NCI-H774 (cell line): ENCODE results near the gene NPIPB6.

Experiments used
- DNase-seq: peaks from one replicate; lab custom pipeline; 2025; lab: John Stamatoyannopoulos, UW

Gene NPIPB6

GRCh38 chr16:28297784-28298510, 65.4 kb downstream of the NPIPB6 start:
- DNase-seq = no peak

- DNase-seq = no peak
Observed at GRCh38 chr16:28297308-28297707, 66.0 kb downstream of the NPIPB6 start.

DNA sequence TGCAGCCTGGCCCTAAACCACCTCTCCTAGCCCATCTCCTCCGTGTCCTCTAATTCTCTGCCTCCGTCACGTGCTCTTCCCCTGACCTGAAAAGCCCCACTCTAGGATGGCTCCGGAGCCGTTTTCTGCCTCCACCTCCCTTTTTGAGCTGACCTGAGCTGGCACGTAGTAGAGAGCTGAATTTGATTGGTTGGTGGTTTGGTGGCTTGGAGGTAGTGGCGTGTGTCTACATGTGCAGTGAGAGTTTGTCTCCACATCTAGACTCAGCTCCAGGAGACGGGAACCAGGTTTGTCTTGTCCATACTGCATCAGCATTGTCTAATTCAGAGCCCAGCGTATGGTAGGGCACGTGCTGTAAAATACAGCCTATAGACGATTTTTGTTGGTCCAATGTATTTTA, 68.0 kb downstream of the NPIPB6 start:
- no peak for DNase-seq

DNA sequence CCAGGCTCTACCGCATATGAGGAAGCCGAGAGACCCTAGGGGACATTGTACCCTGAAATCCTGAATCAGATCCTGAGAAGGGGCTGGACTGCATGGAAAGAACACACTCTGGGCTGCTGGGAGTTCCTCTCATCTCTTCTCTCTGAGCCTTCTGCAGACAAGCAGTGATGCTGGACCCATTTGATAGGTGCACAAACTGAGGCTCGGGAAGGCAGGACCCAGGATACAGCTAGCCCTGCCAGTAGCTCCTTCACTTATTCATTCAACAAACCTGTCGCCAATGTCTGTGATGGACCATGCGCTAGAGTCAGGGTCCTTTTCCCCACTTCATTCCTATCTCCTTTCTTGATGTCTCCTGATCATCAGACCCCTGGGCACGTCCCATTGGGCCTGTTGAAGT, 69.1 kb downstream of the NPIPB6 start:
- no peak for DNase-seq

DNA sequence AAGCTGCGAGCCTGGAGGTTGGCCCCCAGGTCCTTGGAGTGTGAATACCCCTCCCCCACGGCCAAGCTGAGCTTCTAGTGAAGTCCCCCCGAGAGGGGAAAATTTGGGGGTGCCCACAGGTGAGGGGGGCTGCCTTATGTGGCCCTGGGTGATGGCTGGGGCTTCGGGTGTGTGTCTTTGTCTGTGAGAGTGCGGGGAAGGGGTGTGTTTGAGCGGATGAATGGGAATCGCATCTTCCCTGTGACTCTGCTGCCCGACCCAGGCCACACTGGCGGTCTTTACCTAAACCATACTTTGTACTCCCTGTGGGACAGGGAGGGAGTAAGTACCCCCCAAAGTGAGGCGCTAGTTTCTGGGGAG, 69.7 kb downstream of the NPIPB6 start:
- no peak for DNase-seq

- DNase-seq = peak; percentile 32
Observed at GRCh38 chr16:28292731-28293600, 70.3 kb downstream of the NPIPB6 start.
